HepG2 (cell line): ENCODE measurements around the gene GPLD1. TPM values are rescaled to one million over a fixed set of nuclear protein-coding genes. Genes with fewer than 3 reads are reported as not detected.

Experiments used
- ATAC-seq: fragments of 200-7000 bp; cut with Tn5 transposase; 3 replicates; pipeline ENCODE4 v1.9.1; 2020; ENCODE audit warnings: mild to moderate bottlenecking, moderate library complexity
- BruUV-seq: library from RNA; stranded (reverse); fragments of 400-500 nt; replicated peaks from 2 replicates; lab custom pipeline; 2021; lab: Mats Ljungman, UMichigan
- CTCF ChIA-PET: fragments of 300-600 bp; formaldehyde crosslinking; extraction: SDS; loops from one replicate; lab custom pipeline; 2021; ENCODE audit warnings: low total read pairs, inconsistent platforms, low intra/inter-chr PET ratio; lab: Yijun Ruan, JAX
- POLR2A ChIA-PET: fragments of 350-600 bp; sonication (Branson Sonifier 250); formaldehyde crosslinking; loops from one replicate; lab custom pipeline; 2020; ENCODE audit warnings: antibody characterized with exemption, inconsistent platforms; lab: Yijun Ruan, JAX
- DNase-seq: peaks from one replicate; pipeline ENCODE4 v3.0.0-alpha.2; 2015; ENCODE audit warnings: low spot score
- FAIRE-seq: peaks from 3 replicates; lab custom pipeline; 2011; peaks lifted over from hg19 to GRCh38; lab: Jason Lieb, UNC
- H2AFZ ChIP-seq: one replicate; pipeline ENCODE4 v1.6.1; 2011; ENCODE audit warnings: low read length, inconsistent platforms
- H3K27ac ChIP-seq: fragments of 300-600 bp; 3 replicates; pipeline ENCODE4 v1.8.0; 2011; ENCODE audit warnings: mixed run types, mild to moderate bottlenecking, mixed read lengths, low read length, inconsistent platforms; ENCODE audit not compliant: insufficient read depth; ENCODE audit errors: extremely low read length
- H3K27me3 ChIP-seq, 2 experiments: fragments of 200-600 bp in 1 of 2; 2 replicates in 1 of 2; 3 replicates in 1 of 2; pipeline versions ENCODE4 v1.6.0 to v1.8.0; 2011; ENCODE audit warnings: low read length in 2 of 2, mild to moderate bottlenecking in 2 of 2, moderate library complexity in 2 of 2, inconsistent platforms in 1 of 2; ENCODE audit not compliant: insufficient read depth in 2 of 2, control insufficient read depth in 1 of 2
- H3K36me3 ChIP-seq, 2 experiments: fragments of 200-600 bp in 1 of 2; replicated peaks in 1 of 2; 2 replicates in 1 of 2; 3 replicates in 1 of 2; pipeline versions ENCODE4 v1.5.1 to v1.8.0; 2011; ENCODE audit warnings: low read length in 2 of 2, inconsistent platforms in 1 of 2; ENCODE audit not compliant: insufficient read depth in 2 of 2, control insufficient read depth in 1 of 2
- H3K4me1 ChIP-seq: 2 replicates; pipeline ENCODE4 v1.5.1; 2012; ENCODE audit warnings: low read length, inconsistent platforms; ENCODE audit not compliant: insufficient read depth
- H3K4me2 ChIP-seq: 2 replicates; pipeline ENCODE4 v1.6.0; 2011; ENCODE audit warnings: low read depth, low read length, inconsistent platforms
- H3K4me3 ChIP-seq, 3 experiments: fragments of 200-600 bp in 1 of 3; sonication (generic), shearing (Covaris generic) in 1 of 3; replicated peaks in 1 of 3; 2 replicates each; pipeline ENCODE4 v1.5.1; 2011 to 2016; ENCODE audit warnings: low read length in 3 of 3, inconsistent platforms in 2 of 3, low read depth in 2 of 3, mild to moderate bottlenecking in 2 of 3, control low read depth in 1 of 3, mixed read lengths in 1 of 3; ENCODE audit not compliant: insufficient read depth in 1 of 3
- H3K79me2 ChIP-seq: one replicate; pipeline ENCODE4 v1.6.1; 2011; ENCODE audit warnings: low read length, inconsistent platforms; ENCODE audit not compliant: insufficient read depth
- H3K9ac ChIP-seq: 2 replicates; pipeline ENCODE4 v1.6.0; 2011; ENCODE audit warnings: mild to moderate bottlenecking, low read depth, low read length, inconsistent platforms; ENCODE audit not compliant: insufficient read depth
- H3K9me3 ChIP-seq: 2 replicates; pipeline ENCODE4 v1.5.1; 2012; ENCODE audit warnings: mild to moderate bottlenecking, low read length
- H4K20me1 ChIP-seq: 2 replicates; pipeline ENCODE4 v1.6.0; 2011; ENCODE audit warnings: inconsistent platforms, mild to moderate bottlenecking, low read length, moderate library complexity; ENCODE audit not compliant: insufficient read depth
- ARID2 ChIP-seq: sonication (generic); formaldehyde crosslinking; IDR thresholded peaks from 2 replicates; pipeline ENCODE4 v1.8.1; 2022; ENCODE audit warnings: mild to moderate bottlenecking, missing genetic modification reagents, borderline replicate concordance
- CBX5 ChIP-seq: sonication (generic); formaldehyde crosslinking; IDR thresholded peaks from 2 replicates; pipeline ENCODE4 v1.4.0; 2020; ENCODE audit warnings: missing genetic modification reagents, borderline replicate concordance
- EHMT2 ChIP-seq: fragments of 200-600 bp; sonication (generic); IDR thresholded peaks from 2 replicates; pipeline ENCODE4 v1.7.0; 2017; ENCODE audit warnings: antibody characterized with exemption, low read depth, low read length, borderline replicate concordance
- ERF ChIP-seq: IDR thresholded peaks from 2 replicates; pipeline ENCODE4 v1.6.1; 2018; ENCODE audit warnings: missing biosample characterization, missing genetic modification reagents
- KDM6A ChIP-seq: IDR thresholded peaks from 2 replicates; pipeline ENCODE4 v1.6.1; 2016; ENCODE audit warnings: low read depth
- KLF15 ChIP-seq: sonication (generic); formaldehyde crosslinking; IDR thresholded peaks from 2 replicates; pipeline ENCODE4 v1.8.1; 2023; ENCODE audit warnings: borderline replicate concordance, mild to moderate bottlenecking, inconsistent platforms, missing genetic modification reagents, mixed read lengths
- MAFK ChIP-seq, 2 experiments: IDR thresholded peaks in 1 of 2; conservative IDR thresholded peaks in 1 of 2; 2 replicates each; pipeline ENCODE4 v1.6.1; 2011; ENCODE audit warnings: improper control_type of control experiment in 2 of 2, low read length in 2 of 2
- MYC ChIP-seq: sonication (generic); formaldehyde crosslinking; IDR thresholded peaks from 2 replicates; pipeline ENCODE4 v1.9.0; 2021; ENCODE audit warnings: missing genetic modification reagents, borderline replicate concordance
- NR2C2 ChIP-seq: sonication (generic); formaldehyde crosslinking; IDR thresholded peaks from 2 replicates; pipeline ENCODE4 v1.4.0; 2020; ENCODE audit warnings: missing genetic modification reagents, mild to moderate bottlenecking, moderate library complexity, borderline replicate concordance
- PITX1 ChIP-seq: sonication (generic); formaldehyde crosslinking; IDR thresholded peaks from 2 replicates; pipeline ENCODE4 v1.5.1; 2020; ENCODE audit warnings: mild to moderate bottlenecking, missing genetic modification reagents
- RBAK ChIP-seq: sonication (generic); formaldehyde crosslinking; IDR thresholded peaks from 2 replicates; pipeline ENCODE4 v1.5.1; 2020; ENCODE audit warnings: mild to moderate bottlenecking, missing genetic modification reagents
- RBM22 ChIP-seq: fragments of 200-400 bp; formaldehyde crosslinking; optimal IDR thresholded peaks from 2 replicates; pipeline ENCODE3; 2017; ENCODE audit warnings: mild to moderate bottlenecking, low read length, moderate library complexity
- SCMH1 ChIP-seq: sonication (generic); formaldehyde crosslinking; IDR thresholded peaks from 2 replicates; pipeline ENCODE4 v1.9.0; 2021; ENCODE audit warnings: missing genetic modification reagents, mild to moderate bottlenecking, borderline replicate concordance
- TAF1 ChIP-seq: sonication (generic); formaldehyde crosslinking; IDR thresholded peaks from 2 replicates; pipeline ENCODE4 v1.4.0; 2020; ENCODE audit warnings: missing genetic modification reagents
- XBP1 ChIP-seq: sonication (generic); formaldehyde crosslinking; IDR thresholded peaks from 2 replicates; pipeline ENCODE4 v1.5.0; 2020; ENCODE audit warnings: missing genetic modification reagents
- ZC3H13 ChIP-seq: sonication (generic); formaldehyde crosslinking; IDR thresholded peaks from 2 replicates; pipeline ENCODE4 v1.8.1; 2023; ENCODE audit warnings: mild to moderate bottlenecking, missing genetic modification reagents, moderate library complexity
- ZMAT3 ChIP-seq: sonication (generic); formaldehyde crosslinking; conservative IDR thresholded peaks from 2 replicates; pipeline ENCODE4 v1.7.0; 2021; ENCODE audit warnings: missing genetic modification reagents
- ZNF205 ChIP-seq: IDR thresholded peaks from 2 replicates; pipeline ENCODE4 v1.6.1; 2018; ENCODE audit warnings: missing biosample characterization, missing genetic modification reagents
- ZNF3 ChIP-seq: IDR thresholded peaks from 2 replicates; pipeline ENCODE4 v1.7.0; 2017; ENCODE audit warnings: inconsistent platforms
- ZNF737 ChIP-seq: sonication (generic); formaldehyde crosslinking; IDR thresholded peaks from 2 replicates; pipeline ENCODE4 v1.5.0; 2020; ENCODE audit warnings: missing genetic modification reagents, mild to moderate bottlenecking, borderline replicate concordance
- ZNF891 ChIP-seq: sonication (generic); formaldehyde crosslinking; IDR thresholded peaks from 2 replicates; pipeline ENCODE4 v1.5.0; 2020; ENCODE audit warnings: mild to moderate bottlenecking, missing genetic modification reagents
- ZSCAN12 ChIP-seq: sonication (generic); formaldehyde crosslinking; IDR thresholded peaks from 2 replicates; pipeline ENCODE4 v1.9.0; 2021; ENCODE audit warnings: mild to moderate bottlenecking, missing genetic modification reagents
- ZSCAN29 ChIP-seq: sonication (generic); formaldehyde crosslinking; conservative IDR thresholded peaks from 2 replicates; pipeline ENCODE4 v1.4.0; 2020; ENCODE audit warnings: mild to moderate bottlenecking, missing genetic modification reagents
- WGBS: methylation state at CpG from one replicate; pipeline ENCODE4 v1.1.6; 2017; ENCODE audit warnings: low lambda C conversion rate; 5-methylcytosine and 5-hydroxymethylcytosine counted together
- in situ Hi-C: cut with HindIII; loops from 2 replicates; pipeline ENCODE4 v1.10.0; 2017; ENCODE audit warnings: low pct_unique_long_range_greater_than_20kb; ENCODE audit not compliant: extremely low pct_ligation_motif_present
- intact Hi-C: fragments of 100-400 bp; cut with micrococcal nuclease; formaldehyde crosslinking; loops from one replicate; pipeline ENCODE4 v1.10.0; 2022; ENCODE audit not compliant: unreplicated experiment
- polyA plus RNA-seq, 8 experiments: library from polyadenylated mRNA; depleted of rRNA in 3 of 8; stranded (reverse) in 7 of 8; unstranded in 1 of 8; fragments of >200 nt; fragmentation: Illumina TruSeq in 4 of 8; extraction: Trizol in 4 of 8; gene quantifications; 2 replicates each; pipeline versions ENCODE4 v1.2.1 to v1.2.3, GENCODE V29; 2011 to 2016; ENCODE audit warnings: low read depth in 4 of 8, missing spikeins in 1 of 8, mixed read lengths in 1 of 8; ENCODE audit not compliant: insufficient read depth in 1 of 8
- total RNA-seq, 5 experiments: library from RNA; depleted of rRNA; stranded (reverse); fragments of >200 nt; fragmentation: Illumina TruSeq; extraction: Trizol; gene quantifications; 2 replicates each; pipeline ENCODE4 v1.2.3, GENCODE V29; 2016; ENCODE audit warnings: low read depth in 1 of 5
- TF ChIP-seq, protein P1 (sequence below): sonication (generic); formaldehyde crosslinking; IDR thresholded peaks from 2 replicates; pipeline ENCODE4 v1.4.0; 2020; ENCODE audit warnings: mild to moderate bottlenecking, missing genetic modification reagents

The GPLD1 gene
- total and polyA plus RNA-seq, 2 of the 13 experiments (the other 11 are each of a cell fraction or from before 2014, with no cell fraction given), result 6.2 to 7.6 TPM

DNA sequence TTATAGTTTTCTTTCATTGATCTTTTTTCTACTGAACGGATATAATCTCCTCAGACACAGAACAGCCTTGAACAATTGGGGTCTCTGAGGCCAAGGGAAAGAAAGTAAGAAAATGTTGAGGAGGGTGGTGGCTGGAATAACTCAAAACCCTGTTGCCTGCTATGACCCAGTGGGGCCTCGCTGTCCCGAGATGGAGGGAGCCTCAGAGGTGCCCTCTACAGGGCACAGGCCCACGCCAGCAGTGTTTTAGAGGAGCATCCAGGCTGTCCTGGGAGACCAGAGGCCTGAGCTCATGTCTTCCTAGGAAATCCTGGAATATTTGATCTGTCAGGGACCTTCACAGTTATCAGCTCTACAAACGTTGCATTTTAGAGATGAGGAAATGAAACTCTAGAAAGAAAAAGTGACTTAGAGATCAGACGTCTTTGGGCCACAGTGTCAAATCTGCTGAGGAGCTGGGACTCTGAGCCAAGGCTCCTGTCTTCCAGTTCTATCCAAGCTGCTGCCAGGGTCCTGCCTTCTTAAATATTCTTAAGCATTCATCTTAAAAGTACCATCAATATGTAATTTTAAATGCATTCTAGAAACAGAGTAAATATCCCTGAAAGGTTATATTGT lies 31.7 kb upstream of the GPLD1 start:
- no TSS peak for BruUV-seq
- POLR2A ChIA-PET, result interaction anchor here (0.6 to 1.4 kb wide), 3 partner anchors 20 to 140 kb away, joined by 3 to 19 read pairs (median 4); partner anchors contain the start of gene ALDH5A1
- no peak for TF ChIP-seq EHMT2
- peak; percentile 33; the same call in 1 of the 2 replicates for TF ChIP-seq PITX1
- no peak for TF ChIP-seq ZSCAN29 (CRISPR knock-in tag)
- no peak for TF ChIP-seq ZNF737 (CRISPR knock-in tag)
- no peak for TF ChIP-seq ZMAT3
- TF ChIP-seq MAFK (conservative IDR thresholded peaks at IDR 0.05 in 1 of 2, IDR thresholded peaks at IDR 0.05 in 1 of 2; ENCODE audit: low read length in 2 of 2), result no peak
- no peak for TF ChIP-seq KLF15 (CRISPR knock-in tag)
- TF ChIP-seq SCMH1, result no peak
- TF ChIP-seq TAF1 (CRISPR knock-in tag), result no peak
- TF ChIP-seq NR2C2 (CRISPR knock-in tag), result no peak
- TF ChIP-seq ZSCAN12, result no peak
- no peak for TF ChIP-seq RBM22
- TF ChIP-seq ARID2 (CRISPR knock-in tag), result no peak
- TF ChIP-seq ZNF205 (CRISPR knock-in tag), result 0 out of 2 replicates have a peak, but pooled peaks have one; percentile 25
- TF ChIP-seq ZC3H13 (CRISPR knock-in tag), result no peak
- TF ChIP-seq, protein P1, sequence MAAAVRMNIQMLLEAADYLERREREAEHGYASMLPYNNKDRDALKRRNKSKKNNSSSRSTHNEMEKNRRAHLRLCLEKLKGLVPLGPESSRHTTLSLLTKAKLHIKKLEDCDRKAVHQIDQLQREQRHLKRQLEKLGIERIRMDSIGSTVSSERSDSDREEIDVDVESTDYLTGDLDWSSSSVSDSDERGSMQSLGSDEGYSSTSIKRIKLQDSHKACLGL (CRISPR knock-in tag), result no peak
- TF ChIP-seq MYC (CRISPR knock-in tag), result no peak
- TF ChIP-seq KDM6A (CRISPR knock-in tag), result no peak
- TF ChIP-seq CBX5 (CRISPR knock-in tag), result peak; percentile 51; the same call in 1 of the 2 replicates
- no peak for TF ChIP-seq XBP1 (CRISPR knock-in tag)
- 0 out of 2 replicates have a peak, but pooled peaks have one; percentile 41 for TF ChIP-seq ERF (CRISPR knock-in tag)
- TF ChIP-seq RBAK (CRISPR knock-in tag), result no peak
- no peak for TF ChIP-seq ZNF891 (CRISPR knock-in tag)
- no peak for TF ChIP-seq ZNF3 (CRISPR knock-in tag)

More for the DNA sequence above, 31.7 kb upstream of the GPLD1 start:
- Histone ChIP-seq H3K9me3 (no peaks in the 10 kb centered on the region), H3K9ac (no peak overlapping the region), H2AFZ (no peak overlapping the region), H3K27me3 (no peaks in the 10 kb centered on the region), H3K4me1 (no peaks in the 10 kb centered on the region; the same call in 1 of the 2 replicates), H3K4me2 (no peak overlapping the region), H3K79me2 (no peaks in the 10 kb centered on the region), H3K36me3 (peaks cover 1 to 25% of the 10 kb centered on the region in 2 experiments; a peak in 3 of 5 replicates), H3K27ac (no peak overlapping the region), H3K4me3 (no peak overlapping the region), H4K20me1 (no peaks in the 10 kb centered on the region)
- intact Hi-C loops (loop anchor here (1.0 to 10.0 kb wide), 4 partner anchors 26 to 238 kb away; no protein-coding TSS in a partner anchor), in situ Hi-C loops (loop anchor here (5.0 kb wide), 1 partner anchor 89 kb away; no protein-coding TSS in a partner anchor)
- ATAC-seq, result peak; percentile 100
- peak; percentile 72 for FAIRE-seq
- DNase-seq, result peak; percentile 62
- WGBS, result 16% methylated on average over 6 of the region's 6 CpGs
- CTCF ChIA-PET, result interaction anchor here (1.7 to 3.2 kb wide), 3 partner anchors 26 to 90 kb away, joined by 21 to 31 read pairs (median 27); partner anchors contain the start of gene ALDH5A1
